ENCODE data around the gene CAPN5. TPM values are rescaled to one million over a fixed set of nuclear protein-coding genes. Genes with fewer than 3 reads are reported as not detected.
A peak's percentile ranks its signal among the peaks of the same experiment; 100 is the strongest.

Gene CAPN5
- total and polyA plus RNA-seq, 2 of the 13 experiments (the other 11 are each of a cell fraction or from before 2014, with no cell fraction given), result 0.27 to 1.2 TPM

- TF ChIP-seq THRA (CRISPR knock-in tag; IDR thresholded peaks at IDR 0.05; ENCODE audit: borderline replicate concordance) (peak; percentile 67; the same call in 1 of the 2 replicates), LCORL (IDR thresholded peaks at IDR 0.05) (no peak), LCORL (CRISPR knock-in tag; IDR thresholded peaks at IDR 0.05) (peak; percentile 85), WIZ (CRISPR knock-in tag; IDR thresholded peaks at IDR 0.05) (0 out of 2 replicates have a peak, but pooled peaks have one; percentile 47), NONO (IDR thresholded peaks at IDR 0.05) (no peak), NONO (CRISPR knock-in tag; conservative IDR thresholded peaks at IDR 0.05) (peak; percentile 48; the same call in 1 of the 2 replicates), HDAC2 (CRISPR knock-in tag; IDR thresholded peaks at IDR 0.05) (peak; percentile 89), NFYB (CRISPR knock-in tag; IDR thresholded peaks at IDR 0.05) (no peak), CC2D1A (CRISPR knock-in tag; IDR thresholded peaks at IDR 0.05) (no peak), ZBTB44 (CRISPR knock-in tag; IDR thresholded peaks at IDR 0.05) (no peak), CBX5 (CRISPR knock-in tag; IDR thresholded peaks at IDR 0.05; ENCODE audit: borderline replicate concordance) (peak; percentile 69; the same call in 1 of the 2 replicates), KLF9 (CRISPR knock-in tag; IDR thresholded peaks at IDR 0.05; ENCODE audit: low read depth) (no peak), KAT2B (IDR thresholded peaks at IDR 0.05; ENCODE audit: borderline replicate concordance, low read depth, low read length) (no peak), HOXA3 (CRISPR knock-in tag; IDR thresholded peaks at IDR 0.05) (peak; percentile 64; the same call in 1 of the 2 replicates), ARID4A (CRISPR knock-in tag; IDR thresholded peaks at IDR 0.05; ENCODE audit: borderline replicate concordance) (peak; percentile 59; the same call in 1 of the 2 replicates), ZNF24 (IDR thresholded peaks at IDR 0.05) (peak; percentile 74), SALL2 (CRISPR knock-in tag; IDR thresholded peaks at IDR 0.05) (0 out of 2 replicates have a peak, but pooled peaks have one; percentile 63), ZNF501 (CRISPR knock-in tag; IDR thresholded peaks at IDR 0.05) (no peak), ZNF503 (CRISPR knock-in tag; IDR thresholded peaks at IDR 0.05) (peak; percentile 60; the same call in 1 of the 2 replicates), ZBTB7B (CRISPR knock-in tag; IDR thresholded peaks at IDR 0.05) (peak; percentile 76; the same call in 1 of the 2 replicates), CEBPG (CRISPR knock-in tag; IDR thresholded peaks at IDR 0.05) (peak; percentile 18; the same call in 1 of the 2 replicates), TBX3 (IDR thresholded peaks at IDR 0.05; ENCODE audit: borderline replicate concordance) (no peak), ZNF383 (CRISPR knock-in tag; IDR thresholded peaks at IDR 0.05; ENCODE audit: borderline replicate concordance) (peak; percentile 95; the same call in 1 of the 2 replicates)
Observed at GRCh38 chr11:77144857-77145428, 78.2 kb downstream of the CAPN5 start (continued).

Data from HepG2 (cell line).